SU-DHL-6 (cell line): ENCODE results near the gene PRSS35.

Experiments used
- CTCF ChIP-seq: fragments of 200-600 bp; sonication (generic); IDR thresholded peaks from one replicate; pipeline ENCODE4 v1.5.1; 2017; ENCODE audit warnings: antibody characterized with exemption, mild to moderate bottlenecking, low read length, moderate library complexity; ENCODE audit not compliant: insufficient read depth, poor library complexity, severe bottlenecking
- EZH2phosphoT487 ChIP-seq: fragments of 200-600 bp; sonication (generic), shearing (Covaris generic); conservative IDR thresholded peaks from 2 replicates; pipeline ENCODE4 v1.6.1; 2018; ENCODE audit warnings: mild to moderate bottlenecking, antibody characterized with exemption, low read length, moderate library complexity, mixed read lengths

- no peak for TF ChIP-seq CTCF
- TF ChIP-seq EZH2phosphoT487 = no peak
These were observed 22.0 kb upstream of the PRSS35 start for GRCh38 chr6:83490217-83490807.
